Upper lobe of left lung (tissue), 4 donors: Measurements from ENCODE around the gene NOG.

Experiments used
- EP300 ChIP-seq, 4 donors: sonication (generic); formaldehyde crosslinking; IDR thresholded peaks; one replicate each; pipeline ENCODE4 v1.5.1; 2017; ENCODE audit warnings: antibody characterized with exemption in 4 of 4, control low read depth in 2 of 4
- POLR2A ChIP-seq, 4 donors: fragments of 450-650 bp; IDR thresholded peaks; one replicate each; pipeline ENCODE4 v1.5.1; 2016 to 2017; ENCODE audit warnings: antibody characterized with exemption in 4 of 4, mild to moderate bottlenecking in 2 of 4
- POLR2AphosphoS5 ChIP-seq, 2 donors: sonication (generic); formaldehyde crosslinking; IDR thresholded peaks; one replicate each; pipeline ENCODE4 v1.5.1; 2017; ENCODE audit warnings: antibody characterized with exemption in 2 of 2
- TF ChIP-seq, protein P1 (sequence below), 6 experiments: fragments of 450-650 bp in 4 of 6; fragments of 200-600 bp in 2 of 6; sonication (generic) in 2 of 6; IDR thresholded peaks; one replicate each; pipeline ENCODE4 v1.5.1; 2016 to 2019; ENCODE audit warnings: antibody characterized with exemption in 6 of 6

DNA sequence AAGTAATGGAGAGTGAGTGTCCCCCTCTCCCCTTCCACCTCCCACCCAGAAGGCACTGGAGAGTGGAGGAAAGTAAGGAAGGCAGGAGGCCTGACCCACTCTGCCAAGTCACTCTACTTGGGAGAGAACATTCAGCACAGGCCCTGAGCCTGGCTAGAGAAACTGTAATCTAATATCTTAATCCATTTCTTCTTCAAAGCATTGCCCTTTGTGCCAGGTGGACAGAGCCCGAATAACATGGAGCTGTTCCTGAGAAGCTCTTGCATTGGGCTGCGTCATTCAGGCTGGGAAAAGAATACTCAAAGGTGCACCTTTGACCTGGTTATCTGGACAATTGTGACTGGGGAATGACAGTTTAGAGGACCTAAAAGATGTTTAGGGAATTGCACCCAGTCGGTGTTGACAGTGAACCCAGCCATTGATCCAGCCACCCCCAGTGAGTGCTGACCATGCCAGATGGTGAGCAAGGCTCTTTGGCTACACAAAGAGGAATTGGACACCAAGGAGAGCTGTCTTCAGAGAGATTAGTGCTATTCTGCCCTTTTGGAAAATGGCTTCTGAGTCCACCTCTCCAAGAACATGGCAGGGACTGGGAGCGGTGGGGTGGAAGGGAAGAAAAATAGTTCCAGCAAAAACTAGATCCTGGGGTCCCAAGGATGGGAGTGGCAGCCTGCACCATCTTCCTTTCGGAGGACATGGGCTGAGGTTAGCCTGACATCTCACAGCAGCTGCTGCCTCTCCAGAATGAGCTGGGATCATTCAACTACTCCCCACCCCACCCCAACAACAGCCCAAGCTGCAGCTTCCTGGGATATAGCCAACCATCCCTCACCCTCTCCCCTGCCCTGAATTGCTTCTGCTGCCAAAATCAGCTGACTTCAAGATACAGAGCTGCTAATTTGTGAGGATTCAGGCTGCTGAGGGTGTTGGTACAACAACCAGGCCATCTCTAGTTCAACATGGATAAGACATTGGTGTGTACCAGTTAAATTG lies 11.6 kb upstream of the NOG start:
- TF ChIP-seq, protein P1, sequence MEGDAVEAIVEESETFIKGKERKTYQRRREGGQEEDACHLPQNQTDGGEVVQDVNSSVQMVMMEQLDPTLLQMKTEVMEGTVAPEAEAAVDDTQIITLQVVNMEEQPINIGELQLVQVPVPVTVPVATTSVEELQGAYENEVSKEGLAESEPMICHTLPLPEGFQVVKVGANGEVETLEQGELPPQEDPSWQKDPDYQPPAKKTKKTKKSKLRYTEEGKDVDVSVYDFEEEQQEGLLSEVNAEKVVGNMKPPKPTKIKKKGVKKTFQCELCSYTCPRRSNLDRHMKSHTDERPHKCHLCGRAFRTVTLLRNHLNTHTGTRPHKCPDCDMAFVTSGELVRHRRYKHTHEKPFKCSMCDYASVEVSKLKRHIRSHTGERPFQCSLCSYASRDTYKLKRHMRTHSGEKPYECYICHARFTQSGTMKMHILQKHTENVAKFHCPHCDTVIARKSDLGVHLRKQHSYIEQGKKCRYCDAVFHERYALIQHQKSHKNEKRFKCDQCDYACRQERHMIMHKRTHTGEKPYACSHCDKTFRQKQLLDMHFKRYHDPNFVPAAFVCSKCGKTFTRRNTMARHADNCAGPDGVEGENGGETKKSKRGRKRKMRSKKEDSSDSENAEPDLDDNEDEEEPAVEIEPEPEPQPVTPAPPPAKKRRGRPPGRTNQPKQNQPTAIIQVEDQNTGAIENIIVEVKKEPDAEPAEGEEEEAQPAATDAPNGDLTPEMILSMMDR (IDR thresholded peaks at IDR 0.05), result no peak
- TF ChIP-seq POLR2A (IDR thresholded peaks at IDR 0.05) (no peak), POLR2AphosphoS5 (IDR thresholded peaks at IDR 0.05) (no peak), EP300 (IDR thresholded peaks at IDR 0.05) (no peak)
